AG09319 (cell line): ENCODE measurements around the gene MBP.

Source experiments
- DNase-seq: peaks from one replicate; pipeline ENCODE4 v3.0.0-alpha.2; 2010; ENCODE audit warnings: low read depth; ENCODE audit errors: extremely low read depth
- CTCF ChIP-seq: IDR thresholded peaks from 2 replicates; pipeline ENCODE4 v1.5.1; 2011; ENCODE audit warnings: low read depth, mild to moderate bottlenecking, inconsistent platforms, low read length, moderate library complexity

Gene MBP

GRCh38 chr18:77059294-77059916 lies 73.2 kb downstream of the MBP start:
- TF ChIP-seq CTCF, result peak; percentile 46
- no peak for DNase-seq

- no peak for TF ChIP-seq CTCF
- no peak for DNase-seq
These were observed 74.2 kb downstream of the MBP start for GRCh38 chr18:77058290-77058835.

GRCh38 chr18:77057006-77057395 lies 75.6 kb downstream of the MBP start:
- TF ChIP-seq CTCF, result no peak
- DNase-seq, result no peak

- TF ChIP-seq CTCF, result no peak
- DNase-seq, result no peak
These were observed 76.1 kb downstream of the MBP start for GRCh38 chr18:77056344-77057005.

GRCh38 chr18:77055429-77056300 lies 76.9 kb downstream of the MBP start:
- no peak for DNase-seq
- TF ChIP-seq CTCF, result no peak

- peak; percentile 54 for DNase-seq
- peak; percentile 85 for TF ChIP-seq CTCF
These were observed 77.8 kb downstream of the MBP start for GRCh38 chr18:77054606-77055428.
